ENCODE results near the gene PARM1.

The PARM1 gene, protein sequence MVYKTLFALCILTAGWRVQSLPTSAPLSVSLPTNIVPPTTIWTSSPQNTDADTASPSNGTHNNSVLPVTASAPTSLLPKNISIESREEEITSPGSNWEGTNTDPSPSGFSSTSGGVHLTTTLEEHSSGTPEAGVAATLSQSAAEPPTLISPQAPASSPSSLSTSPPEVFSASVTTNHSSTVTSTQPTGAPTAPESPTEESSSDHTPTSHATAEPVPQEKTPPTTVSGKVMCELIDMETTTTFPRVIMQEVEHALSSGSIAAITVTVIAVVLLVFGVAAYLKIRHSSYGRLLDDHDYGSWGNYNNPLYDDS

DNA sequence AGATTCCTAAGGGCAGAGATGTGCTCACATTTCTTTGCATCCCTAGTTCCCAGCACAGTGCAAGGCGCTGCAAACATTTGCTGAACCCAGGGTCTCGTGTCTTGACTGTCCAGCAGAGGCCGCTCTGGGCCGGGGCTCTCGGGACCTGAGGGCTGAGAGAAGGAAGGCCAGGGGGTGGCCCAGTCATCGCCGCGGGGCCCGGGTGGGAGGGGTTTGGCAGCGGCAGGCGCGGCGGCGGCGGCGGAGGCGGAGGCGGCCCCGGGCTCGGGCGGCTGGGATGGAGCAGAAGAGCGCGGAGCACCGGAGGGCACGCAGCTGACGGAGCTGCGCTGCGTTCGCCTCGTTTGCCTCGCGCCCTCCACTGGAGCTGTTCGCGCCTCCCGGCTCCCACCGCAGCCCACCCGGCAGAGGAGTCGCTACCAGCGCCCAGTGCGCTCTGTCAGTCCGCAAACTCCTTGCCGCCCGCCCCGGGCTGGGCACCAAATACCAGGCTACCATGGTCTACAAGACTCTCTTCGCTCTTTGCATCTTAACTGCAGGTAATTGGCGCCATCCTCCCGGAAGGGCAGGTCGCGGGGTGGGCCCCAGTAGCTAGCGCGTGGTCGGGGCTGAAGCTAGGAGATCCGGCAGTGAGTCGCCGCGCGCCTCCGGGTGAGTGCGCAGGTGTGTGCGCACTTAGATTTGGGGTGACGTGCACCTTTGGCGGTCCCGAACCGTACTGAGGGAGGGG, at the start of gene PARM1:
TSS of gene PARM1 (plus strand) at position 285 of the 730 bp plus-strand sequence. CDS start at position 497, 212 bp downstream.
- peak; percentile 84 for DNase-seq (ENCODE audit: low spot score)
- in situ Hi-C loops (cut with MboI; ENCODE audit: low sequenced_read_pairs, unreplicated experiment), result loop anchor here (10.0 to 25.0 kb wide), 2 partner anchors 179 to 362 kb away; no protein-coding TSS in a partner anchor
- TF ChIP-seq, protein P1, sequence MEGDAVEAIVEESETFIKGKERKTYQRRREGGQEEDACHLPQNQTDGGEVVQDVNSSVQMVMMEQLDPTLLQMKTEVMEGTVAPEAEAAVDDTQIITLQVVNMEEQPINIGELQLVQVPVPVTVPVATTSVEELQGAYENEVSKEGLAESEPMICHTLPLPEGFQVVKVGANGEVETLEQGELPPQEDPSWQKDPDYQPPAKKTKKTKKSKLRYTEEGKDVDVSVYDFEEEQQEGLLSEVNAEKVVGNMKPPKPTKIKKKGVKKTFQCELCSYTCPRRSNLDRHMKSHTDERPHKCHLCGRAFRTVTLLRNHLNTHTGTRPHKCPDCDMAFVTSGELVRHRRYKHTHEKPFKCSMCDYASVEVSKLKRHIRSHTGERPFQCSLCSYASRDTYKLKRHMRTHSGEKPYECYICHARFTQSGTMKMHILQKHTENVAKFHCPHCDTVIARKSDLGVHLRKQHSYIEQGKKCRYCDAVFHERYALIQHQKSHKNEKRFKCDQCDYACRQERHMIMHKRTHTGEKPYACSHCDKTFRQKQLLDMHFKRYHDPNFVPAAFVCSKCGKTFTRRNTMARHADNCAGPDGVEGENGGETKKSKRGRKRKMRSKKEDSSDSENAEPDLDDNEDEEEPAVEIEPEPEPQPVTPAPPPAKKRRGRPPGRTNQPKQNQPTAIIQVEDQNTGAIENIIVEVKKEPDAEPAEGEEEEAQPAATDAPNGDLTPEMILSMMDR (IDR thresholded peaks at IDR 0.05; ENCODE audit: borderline replicate concordance, control extremely low read depth, extremely low read depth, insufficient read depth, missing control alignments), result peak; percentile 75

DNA sequence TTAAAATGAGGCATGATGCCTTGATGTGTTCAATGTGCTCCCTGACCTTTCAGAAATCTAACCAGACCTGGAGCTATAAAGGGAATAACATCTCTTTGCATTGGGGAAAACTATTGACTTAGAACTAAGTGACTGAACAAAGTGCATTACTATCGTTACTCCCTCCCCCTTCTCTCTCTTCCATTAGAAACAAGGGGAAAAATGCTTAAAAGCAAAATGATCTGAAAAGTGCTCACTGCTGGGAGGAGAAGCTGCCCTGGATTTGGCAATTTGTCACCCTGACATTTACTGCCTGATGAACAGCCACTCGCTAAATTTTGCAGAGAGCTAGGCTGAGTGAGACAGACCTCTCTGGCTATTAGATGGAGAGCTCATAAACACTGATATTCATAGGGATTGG, 48.6 kb upstream of the PARM1 start:
- in situ Hi-C loops (cut with MboI; ENCODE audit: low sequenced_read_pairs, unreplicated experiment), result no loop called here
- TF ChIP-seq, protein P1 (IDR thresholded peaks at IDR 0.05; ENCODE audit: borderline replicate concordance, control extremely low read depth, extremely low read depth, insufficient read depth, missing control alignments), result no peak
- no peak for DNase-seq (ENCODE audit: low spot score)

DNA sequence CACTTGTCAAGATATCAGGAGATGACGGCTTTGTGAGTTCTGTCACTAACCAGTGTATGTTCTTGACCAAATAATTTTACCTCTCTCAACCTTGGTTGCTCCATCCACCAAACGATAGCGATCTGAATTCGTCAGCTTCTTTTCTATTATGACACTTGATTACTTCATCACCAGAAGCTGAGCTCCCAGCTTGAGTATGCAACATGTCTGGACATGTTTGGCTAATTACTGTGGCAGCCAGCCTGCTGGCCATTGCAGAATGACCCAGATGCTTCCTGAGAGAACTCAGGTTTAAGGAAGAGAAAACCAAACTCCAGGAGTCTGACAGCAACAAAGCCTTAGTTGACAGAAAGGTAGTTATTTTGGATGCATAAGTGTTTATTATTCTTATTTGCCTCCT, 46.4 kb upstream of the PARM1 start:
- in situ Hi-C loops (cut with MboI; ENCODE audit: low sequenced_read_pairs, unreplicated experiment), result no loop called here
- DNase-seq (ENCODE audit: low spot score), result no peak
- TF ChIP-seq, protein P1 (IDR thresholded peaks at IDR 0.05; ENCODE audit: borderline replicate concordance, control extremely low read depth, extremely low read depth, insufficient read depth, missing control alignments), result no peak

DNA sequence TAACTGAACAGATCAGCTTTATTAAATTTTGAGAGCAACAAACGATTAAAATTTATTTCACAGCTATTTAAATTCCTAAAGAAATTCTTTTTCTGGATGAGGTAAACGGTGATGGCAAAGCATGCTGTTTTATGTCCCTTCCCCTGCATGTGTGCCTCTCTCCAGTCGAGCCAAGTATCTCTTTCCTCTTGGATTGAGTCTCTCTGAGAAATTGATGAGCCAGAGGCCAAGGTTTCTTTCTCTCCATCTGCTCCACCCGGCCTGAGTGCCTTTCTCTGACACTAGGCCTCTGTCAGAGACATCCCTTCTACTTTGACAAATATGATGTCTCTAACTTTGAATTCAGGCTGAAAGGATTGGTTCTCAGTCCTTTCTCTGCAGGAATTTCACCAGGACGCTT, 42.6 kb upstream of the PARM1 start:
- no peak for DNase-seq (ENCODE audit: low spot score)
- TF ChIP-seq, protein P1 (IDR thresholded peaks at IDR 0.05; ENCODE audit: borderline replicate concordance, control extremely low read depth, extremely low read depth, insufficient read depth, missing control alignments), result no peak
- in situ Hi-C loops (cut with MboI; ENCODE audit: low sequenced_read_pairs, unreplicated experiment), result no loop called here

DNA sequence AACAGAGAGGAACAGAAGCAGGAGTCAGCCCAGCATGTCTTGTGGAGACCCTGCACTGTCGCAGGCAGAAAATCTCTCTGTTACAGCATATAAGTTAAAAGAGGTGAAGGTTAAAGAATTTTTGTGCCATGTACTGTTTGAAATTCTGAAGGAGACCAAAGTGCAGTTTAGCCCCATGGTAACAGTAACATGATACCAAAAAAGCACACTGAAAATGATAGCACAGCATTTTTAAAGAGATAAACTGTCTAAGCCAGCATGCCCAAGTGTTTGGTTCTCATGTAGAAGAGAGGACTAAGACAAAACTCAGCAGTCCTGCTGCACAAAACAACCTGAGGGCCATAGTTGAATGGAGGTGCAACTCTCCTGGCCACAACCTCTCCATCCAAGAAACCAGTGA, 41.9 kb upstream of the PARM1 start:
- in situ Hi-C loops (cut with MboI; ENCODE audit: low sequenced_read_pairs, unreplicated experiment), result no loop called here
- TF ChIP-seq, protein P1 (IDR thresholded peaks at IDR 0.05; ENCODE audit: borderline replicate concordance, control extremely low read depth, extremely low read depth, insufficient read depth, missing control alignments), result no peak
- DNase-seq (ENCODE audit: low spot score), result no peak

DNA sequence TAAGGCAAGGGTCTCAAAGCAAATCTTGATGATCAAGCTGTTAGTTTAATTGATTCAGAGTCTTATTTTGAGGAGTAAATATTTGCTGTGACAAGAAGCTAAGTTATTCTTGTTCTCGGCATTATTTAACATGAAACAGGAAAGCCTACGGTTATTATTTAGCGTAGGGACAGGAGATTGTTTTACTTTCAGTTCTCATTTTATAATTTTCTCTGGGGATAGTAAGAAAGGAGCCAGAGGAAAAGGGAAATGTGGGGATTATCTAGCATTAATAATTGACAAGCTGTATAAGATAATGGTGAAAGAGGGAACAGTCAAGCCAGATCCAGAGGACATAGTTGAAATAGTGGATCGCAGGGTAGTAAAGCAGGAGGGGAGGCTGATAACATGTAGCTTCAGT, 39.7 kb upstream of the PARM1 start:
- TF ChIP-seq, protein P1 (IDR thresholded peaks at IDR 0.05; ENCODE audit: borderline replicate concordance, control extremely low read depth, extremely low read depth, insufficient read depth, missing control alignments), result no peak
- in situ Hi-C loops (cut with MboI; ENCODE audit: low sequenced_read_pairs, unreplicated experiment), result no loop called here
- DNase-seq (ENCODE audit: low spot score), result no peak

All from GM13976 (cell line).